ENCODE measurements around the gene TRIM71. TPM values are rescaled to one million over a fixed set of nuclear protein-coding genes. Genes with fewer than 3 reads are reported as not detected.

TRIM71 gene
- total RNA-seq, 1 experiment from 2014 or later = 0.17 TPM

- Histone ChIP-seq H3K27me3 (ENCODE audit: insufficient read depth, low read length) (peaks cover 13% of the 10 kb centered on the region; the same call in 1 of the 2 replicates), H3K9ac (ENCODE audit: low read length) (no peak overlapping the region), H2AFZ (ENCODE audit: low read depth, low read length, poor library complexity, severe bottlenecking) (no peak overlapping the region), H3K4me2 (ENCODE audit: low read length) (no peak overlapping the region), H3K4me3 (replicated peaks in 1 of 2; ENCODE audit: low read depth in 1 of 2, low read length in 2 of 2) (no peak overlapping the region), H3K4me1 (ENCODE audit: control insufficient read depth in 1 of 2, insufficient read depth in 2 of 2, low read length in 2 of 2) (no peaks in the 10 kb centered on the region), H3K79me2 (ENCODE audit: insufficient read depth, low read length) (no peaks in the 10 kb centered on the region), H3K9me2 (ENCODE audit: insufficient read depth) (no peaks in the 10 kb centered on the region), H3K27ac (ENCODE audit: low read depth, low read length) (no peak overlapping the region), H4K20me1 (ENCODE audit: insufficient read depth) (no peaks in the 10 kb centered on the region), H3K9me3 (ENCODE audit: control insufficient read depth in 1 of 2, insufficient read depth in 1 of 2, low read depth in 1 of 2, low read length in 2 of 2) (no peaks in the 10 kb centered on the region), H3K36me3 (ENCODE audit: control insufficient read depth in 1 of 2, insufficient read depth in 2 of 2, low read length in 2 of 2) (no peaks in the 10 kb centered on the region)
- ATAC-seq = no peak
- no peak for DNase-seq (ENCODE audit: low read depth, low spot score)
- intact Hi-C loops (cut with micrococcal nuclease) = no loop called here
- ChIA-PET POLR2A (no interaction called here), RAD21 (ENCODE audit: low non-redundant PET in 1 of 2, low total read pairs in 2 of 2, uncharacterized antibody in 2 of 2, unreplicated experiment in 2 of 2) (no interaction called here), CTCF (no interaction called here)
- TF ChIP-seq SRF (IDR thresholded peaks at IDR 0.05; ENCODE audit: low read depth) = no peak
- no peak for TF ChIP-seq EZH2phosphoT487 (IDR thresholded peaks at IDR 0.05; ENCODE audit: borderline replicate concordance)
- TF ChIP-seq MAX (IDR thresholded peaks at IDR 0.05) = no peak
- no peak for TF ChIP-seq CEBPB (IDR thresholded peaks at IDR 0.05; ENCODE audit: low read depth)
- no peak for TF ChIP-seq ZBTB33 (IDR thresholded peaks at IDR 0.05; ENCODE audit: extremely low read depth, insufficient replicate concordance, low read length)
- no peak for TF ChIP-seq SP1 (IDR thresholded peaks at IDR 0.05; ENCODE audit: low read depth)
- no peak for TF ChIP-seq POLR2AphosphoS5 (IDR thresholded peaks at IDR 0.05; ENCODE audit: low read depth, low read length)
- TF ChIP-seq YY1 (IDR thresholded peaks at IDR 0.05; ENCODE audit: extremely low read depth, insufficient replicate concordance, low read depth, low read length) = no peak
- TF ChIP-seq CTCF (IDR thresholded peaks at IDR 0.05 in 2 of 3, conservative IDR thresholded peaks at IDR 0.05 in 1 of 3; ENCODE audit: borderline replicate concordance in 1 of 3, insufficient read depth in 1 of 3, low read depth in 2 of 3, low read length in 2 of 3) = no peak
- no peak for TF ChIP-seq EGR1 (IDR thresholded peaks at IDR 0.05; ENCODE audit: low read depth)
- no peak for TF ChIP-seq POLR2A (IDR thresholded peaks at IDR 0.05; ENCODE audit: borderline replicate concordance, extremely low read depth, insufficient read depth, insufficient read length)
- no peak for TF ChIP-seq RAD21 (IDR thresholded peaks at IDR 0.05; ENCODE audit: low read depth)
- TF ChIP-seq FOSL1 (IDR thresholded peaks at IDR 0.05; ENCODE audit: low read depth) = no peak
- TF ChIP-seq REST (IDR thresholded peaks at IDR 0.05; ENCODE audit: low read depth) = no peak
- TF ChIP-seq ZFX (IDR thresholded peaks at IDR 0.05) = no peak
- TF ChIP-seq SIN3A (IDR thresholded peaks at IDR 0.05; ENCODE audit: low read depth) = no peak
- BruUV-seq (replicated peaks) = no TSS peak
Observed at GRCh38 chr3:32895701-32896100, 77.9 kb downstream of the TRIM71 start.

All from HCT116 (cell line).